GM12873 (cell line): ENCODE results near the gene HGF.

ENCODE experiments used
- CTCF ChIP-seq: IDR thresholded peaks from 2 replicates; pipeline ENCODE4 v1.5.1; 2012; ENCODE audit warnings: low read depth, mild to moderate bottlenecking, moderate library complexity, low read length, control low read depth; ENCODE audit not compliant: insufficient read depth; ENCODE audit errors: missing control alignments

Gene HGF

GRCh38 chr7:81664304-81664703 is 105.5 kb downstream of the HGF start:
- no peak for TF ChIP-seq CTCF

DNA sequence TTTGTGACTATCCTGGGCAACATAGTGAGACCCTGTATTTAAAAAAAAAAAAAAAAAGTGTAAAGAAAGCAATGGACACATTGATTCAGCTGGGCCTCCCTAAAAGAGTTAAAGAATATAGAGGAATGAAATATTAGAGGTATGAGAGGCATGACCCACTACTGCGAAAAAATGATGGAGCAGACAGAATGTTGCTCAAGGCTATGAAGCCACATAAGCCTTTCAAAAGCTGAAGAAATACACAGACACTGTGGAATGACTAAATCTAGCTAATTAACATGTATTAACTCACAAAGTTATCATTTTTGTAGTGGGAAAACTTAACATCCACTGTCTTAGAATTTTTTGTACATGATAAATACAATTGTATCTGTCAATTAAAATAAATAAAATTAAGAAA is 107.3 kb downstream of the HGF start:
- no peak for TF ChIP-seq CTCF

GRCh38 chr7:81659697-81660395 is 110.0 kb downstream of the HGF start:
- TF ChIP-seq CTCF: no peak

GRCh38 chr7:81657551-81657950 is 112.3 kb downstream of the HGF start:
- TF ChIP-seq CTCF: no peak

GRCh38 chr7:81655271-81655670 is 114.6 kb downstream of the HGF start:
- TF ChIP-seq CTCF: no peak

- no peak for TF ChIP-seq CTCF
Observed at GRCh38 chr7:81652225-81652624, 117.6 kb downstream of the HGF start.
